NCI-H1092 treated with DMSO at 0.1 percent for 48 hours (cell line): Measurements from ENCODE around the gene BET1.
"Not testable (repeated sequence)": the region's sequence is repeated elsewhere in the genome, so short reads cannot be mapped to it uniquely, and the experiment has no call there.

Experiments
- DNase-seq: peaks from one replicate; lab custom pipeline; 2025; lab: John Stamatoyannopoulos, UW

BET1 gene

GRCh38 chr7:94004024-94004951, at the start of gene BET1:
BET1 (minus strand) TSS chr7:94004355; CDS start chr7:94004216, 139 bp downstream.
- DNase-seq = peak; percentile 94

GRCh38 chr7:94053532-94053931, 49.4 kb upstream of the BET1 start:
- no peak for DNase-seq

- DNase-seq = no peak
These were observed 48.4 kb upstream of the BET1 start for GRCh38 chr7:94052398-94053180.

GRCh38 chr7:94050046-94050445, 45.9 kb upstream of the BET1 start:
- no peak for DNase-seq

- DNase-seq = no peak
These were observed 45.5 kb upstream of the BET1 start for GRCh38 chr7:94049615-94050014.

GRCh38 chr7:94048755-94049154, 44.6 kb upstream of the BET1 start:
- DNase-seq = no peak

- DNase-seq = no peak
These were observed 43.8 kb upstream of the BET1 start for GRCh38 chr7:94047956-94048355.

- no peak for DNase-seq
These were observed 41.4 kb upstream of the BET1 start for GRCh38 chr7:94045581-94045980.

- DNase-seq = no peak
These were observed 40.7 kb upstream of the BET1 start for GRCh38 chr7:94044806-94045205.

GRCh38 chr7:94043299-94043698, 39.1 kb upstream of the BET1 start:
- no peak for DNase-seq

- DNase-seq = no peak
These were observed 38.2 kb upstream of the BET1 start for GRCh38 chr7:94042381-94042780.

GRCh38 chr7:94041529-94041928, 37.4 kb upstream of the BET1 start:
- no peak for DNase-seq

GRCh38 chr7:94040254-94040653, 36.1 kb upstream of the BET1 start:
- no peak for DNase-seq

- no peak for DNase-seq
These were observed 35.3 kb upstream of the BET1 start for GRCh38 chr7:94039368-94040035.

- DNase-seq = no peak
These were observed 27.7 kb upstream of the BET1 start for GRCh38 chr7:94031865-94032264.

- DNase-seq = no peak
These were observed 26.5 kb upstream of the BET1 start for GRCh38 chr7:94030634-94031033.

GRCh38 chr7:94029976-94030375, 25.8 kb upstream of the BET1 start:
- DNase-seq = no peak

GRCh38 chr7:94028768-94029167, 24.6 kb upstream of the BET1 start:
- no peak for DNase-seq

- not testable (repeated sequence) for DNase-seq
These were observed 22.5 kb upstream of the BET1 start for GRCh38 chr7:94026619-94027018.

- no peak for DNase-seq
These were observed 18.4 kb upstream of the BET1 start for GRCh38 chr7:94022550-94022949.

GRCh38 chr7:94016786-94017185, 12.6 kb upstream of the BET1 start:
- no peak for DNase-seq

- no peak for DNase-seq
These were observed 11.4 kb upstream of the BET1 start for GRCh38 chr7:94015538-94015937.

- DNase-seq = no peak
These were observed 8.6 kb upstream of the BET1 start for GRCh38 chr7:94012746-94013145.
